Activated CD4-positive, alpha-beta T cell treated with anti-CD3 and anti-CD28 coated beads for 1 hour (primary cell): ENCODE data around the gene IFT20.
"Not testable (repeated sequence)": the region's sequence is repeated elsewhere in the genome, so short reads cannot be mapped to it uniquely, and the experiment has no call there.

Experiments used
- DNase-seq: peaks from one replicate; pipeline ENCODE4 v3.0.0-alpha.2; 2020

The IFT20 gene

DNA sequence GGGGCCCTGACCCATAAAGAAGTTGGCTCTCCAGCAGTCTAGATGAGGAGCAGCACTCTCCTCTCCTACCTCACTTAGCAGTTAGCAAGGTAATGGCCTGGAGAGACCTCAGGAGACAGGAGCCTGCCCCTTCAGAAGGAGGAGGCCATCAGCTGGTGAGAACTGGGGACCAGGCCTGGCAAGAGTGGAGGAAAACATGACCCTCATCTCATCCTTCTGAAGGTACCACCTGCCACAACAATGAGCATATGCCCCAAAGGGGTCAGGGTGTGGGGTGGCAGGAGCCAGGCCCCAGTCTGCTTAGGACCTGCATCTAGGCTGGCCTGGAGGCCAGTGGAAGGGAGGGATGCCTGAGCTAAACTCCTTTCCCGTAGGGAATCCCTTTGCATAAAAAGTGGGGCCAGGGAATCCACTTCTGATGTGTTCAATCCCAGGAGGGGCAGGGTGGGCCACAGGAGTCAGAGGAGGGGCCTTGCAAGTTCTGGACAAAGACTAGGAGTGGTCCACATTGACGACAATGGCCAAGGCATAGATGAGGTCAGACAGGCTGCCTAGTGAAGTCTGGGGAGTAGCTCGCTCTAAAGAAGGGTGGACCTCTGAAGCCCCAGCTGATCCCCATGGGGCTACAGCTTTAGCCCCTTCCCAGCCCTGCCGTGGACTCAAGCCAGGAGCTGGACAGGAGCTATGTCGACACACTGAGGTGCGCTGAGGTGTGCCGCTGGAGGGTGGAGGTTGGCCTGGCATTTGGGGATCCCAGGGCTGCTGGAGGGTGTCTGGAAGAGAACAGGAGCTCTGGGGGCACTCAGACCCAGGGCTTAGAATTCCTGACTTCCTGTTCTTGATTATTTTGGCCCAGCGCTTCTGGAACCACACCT, 28.7 kb upstream of the IFT20 start:
- no peak for DNase-seq

DNA sequence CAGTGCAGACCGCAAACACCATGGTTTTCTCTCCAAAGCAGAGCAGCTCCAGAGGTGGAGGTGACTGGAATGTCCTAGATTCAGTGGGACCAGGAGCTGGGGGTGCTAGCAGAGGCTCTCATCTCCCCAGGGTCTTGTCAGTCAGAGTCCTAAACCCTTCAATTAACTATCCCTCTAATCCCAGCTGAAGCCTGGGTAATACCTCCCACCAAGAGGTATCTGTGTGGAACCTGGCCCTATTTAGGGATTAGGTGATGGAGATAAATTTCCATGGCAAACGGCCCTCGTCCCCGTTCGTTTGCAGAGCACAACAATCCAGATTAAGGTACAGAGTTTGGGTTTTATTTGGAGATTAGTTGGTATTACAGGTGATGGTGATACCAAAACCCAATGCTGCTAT, 27.9 kb upstream of the IFT20 start:
- DNase-seq = no peak

DNA sequence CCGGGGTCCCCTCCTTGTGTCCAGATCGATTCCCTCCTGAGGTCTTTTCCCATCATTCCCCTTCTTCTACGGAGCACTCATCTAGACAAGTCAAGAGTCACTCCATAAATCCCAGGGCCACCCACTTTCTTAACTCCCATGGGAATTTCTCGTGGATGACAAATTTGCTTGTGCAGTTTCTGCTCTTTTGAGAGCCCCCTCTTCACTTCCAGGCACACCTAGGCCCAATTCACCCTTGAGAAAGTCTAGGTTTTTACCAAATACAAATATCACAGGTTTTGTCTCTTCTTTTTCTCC, 22.6 kb upstream of the IFT20 start:
- DNase-seq = no peak

DNA sequence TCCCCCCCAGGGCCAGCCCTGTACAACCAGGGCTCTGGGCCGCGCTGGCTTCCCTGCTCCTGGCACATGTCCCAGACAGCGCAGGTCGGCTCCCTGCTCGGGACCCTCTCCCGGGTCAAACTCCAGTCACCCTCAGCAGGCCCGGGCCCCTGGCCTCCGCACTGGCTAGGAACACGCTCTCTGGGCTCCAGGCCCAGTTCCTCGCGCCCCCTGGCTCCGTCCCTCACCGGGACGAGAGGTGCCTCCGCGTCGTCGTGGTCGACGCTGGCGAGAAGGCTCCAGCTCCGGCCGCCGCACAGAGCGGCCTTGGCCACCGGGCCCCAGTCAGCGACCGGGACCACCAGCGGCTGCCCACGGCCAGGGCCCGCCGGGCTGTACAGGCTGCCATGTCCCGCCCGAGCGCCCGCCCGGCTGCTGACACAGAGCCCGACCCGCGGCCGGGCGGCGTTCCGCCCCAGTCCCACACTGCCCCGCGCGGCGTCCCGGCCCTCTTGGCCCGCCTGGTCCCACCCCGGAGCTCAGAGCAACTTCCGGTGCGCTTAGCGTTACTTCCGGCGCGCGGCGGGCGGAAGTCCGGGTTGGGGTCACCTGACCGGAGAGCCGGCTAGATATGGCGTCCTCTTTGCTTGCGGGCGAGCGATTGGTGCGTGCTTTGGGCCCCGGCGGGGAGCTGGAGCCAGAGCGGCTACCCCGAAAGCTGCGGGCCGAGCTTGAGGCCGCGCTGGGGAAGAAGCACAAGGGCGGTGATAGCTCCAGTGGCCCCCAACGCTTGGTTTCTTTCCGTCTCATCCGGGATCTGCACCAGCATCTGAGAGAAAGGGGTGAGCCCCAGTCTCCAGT, 22.0 kb upstream of the IFT20 start, which contains the start of gene POLDIP2:
Gene POLDIP2 (minus strand): TSS at position 467 of the 840 bp plus-strand sequence. CDS start 79 bp downstream, at position 388.
- peak; percentile 94 for DNase-seq

DNA sequence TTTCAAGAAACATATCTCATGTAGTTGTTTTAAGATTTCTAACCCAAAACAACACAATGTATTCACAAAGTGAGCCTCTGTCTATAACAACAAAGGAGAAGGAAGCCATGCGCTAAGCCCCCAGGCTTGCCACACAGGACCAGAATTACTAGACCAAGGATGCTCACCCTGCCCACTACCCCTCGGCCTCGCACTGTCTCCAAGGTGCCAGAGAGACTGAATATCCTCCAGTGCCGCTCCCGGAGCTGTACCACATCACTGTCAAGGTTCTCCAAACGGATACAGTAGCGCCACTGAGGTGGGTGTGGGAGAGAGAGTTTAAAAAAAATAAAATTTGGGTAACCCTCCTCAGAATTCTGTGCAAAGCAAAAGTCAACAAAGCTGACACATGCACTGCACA, 15.0 kb upstream of the IFT20 start:
- no peak for DNase-seq

DNA sequence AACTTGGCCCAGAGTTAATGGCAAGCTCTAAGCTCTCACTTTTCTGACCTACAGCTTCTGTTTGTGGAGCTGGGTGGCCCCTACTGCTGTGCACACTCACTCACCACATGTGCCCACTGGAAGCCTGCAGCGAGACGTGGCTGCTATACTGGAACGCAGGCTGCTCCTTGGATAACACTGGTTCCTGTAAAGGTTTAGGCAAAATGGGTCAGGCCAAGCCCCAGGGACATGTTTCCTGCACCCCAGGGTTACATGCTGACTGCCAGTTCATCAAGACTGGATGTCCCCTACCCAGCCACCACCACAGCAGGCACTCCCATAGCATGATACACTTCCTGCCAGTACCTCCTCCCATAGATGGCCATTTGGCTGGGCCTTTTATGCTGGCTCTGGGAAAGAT, 13.7 kb upstream of the IFT20 start:
- no peak for DNase-seq

DNA sequence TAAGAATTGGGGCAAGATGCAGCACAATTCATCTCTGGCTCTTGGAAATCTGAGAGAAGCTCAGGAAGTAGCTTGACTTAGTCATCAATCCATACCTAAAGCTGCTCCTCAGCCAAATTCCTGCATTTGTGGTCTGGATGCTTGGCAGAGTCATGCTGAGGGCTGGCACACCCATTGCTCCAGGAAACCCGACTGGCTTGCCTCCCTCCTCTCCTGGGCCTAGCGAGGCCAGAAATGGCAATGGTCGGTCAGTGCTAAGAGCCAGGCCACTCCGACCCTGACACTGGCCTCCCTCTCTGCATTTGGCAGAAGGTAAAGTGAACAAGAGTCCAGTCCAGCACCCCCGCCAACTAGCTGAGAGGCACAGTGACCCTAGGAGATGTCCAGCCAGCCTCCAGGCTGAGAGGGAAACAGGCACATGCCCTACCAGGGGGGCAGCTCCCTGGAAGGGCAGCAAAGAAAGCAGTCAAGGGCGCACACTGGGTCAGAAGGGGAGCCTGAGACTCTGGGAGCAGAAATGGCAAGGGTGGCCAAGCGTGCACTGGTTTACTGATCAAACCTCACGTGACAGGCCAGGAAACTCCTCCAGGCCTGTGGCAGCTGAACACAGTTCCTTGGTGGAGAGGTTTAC, 12.1 kb upstream of the IFT20 start:
- no peak for DNase-seq

DNA sequence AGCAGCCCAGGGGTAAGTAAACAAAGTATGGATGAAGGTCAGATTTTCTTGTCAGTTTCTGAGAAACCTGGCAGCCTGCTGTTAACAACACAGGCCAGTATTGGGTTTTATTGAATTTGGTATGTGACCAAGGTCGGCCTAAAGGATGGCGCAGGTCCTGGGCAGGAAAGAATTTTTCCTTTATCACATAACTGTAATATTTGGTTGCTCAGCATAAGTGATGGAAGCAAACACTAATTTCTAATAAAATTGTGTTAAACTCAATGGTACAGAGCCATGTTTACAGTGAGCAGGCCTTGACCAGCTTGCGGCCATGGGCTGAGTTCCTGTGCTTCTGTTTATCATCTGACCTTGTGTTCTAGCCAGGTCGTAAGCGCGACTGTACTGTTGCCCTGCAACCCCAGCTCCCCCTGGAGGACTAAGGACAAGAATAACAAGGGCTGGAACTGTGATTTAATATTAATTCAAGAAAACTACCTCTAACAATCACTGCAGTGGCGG, 11.5 kb upstream of the IFT20 start:
- no peak for DNase-seq

DNA sequence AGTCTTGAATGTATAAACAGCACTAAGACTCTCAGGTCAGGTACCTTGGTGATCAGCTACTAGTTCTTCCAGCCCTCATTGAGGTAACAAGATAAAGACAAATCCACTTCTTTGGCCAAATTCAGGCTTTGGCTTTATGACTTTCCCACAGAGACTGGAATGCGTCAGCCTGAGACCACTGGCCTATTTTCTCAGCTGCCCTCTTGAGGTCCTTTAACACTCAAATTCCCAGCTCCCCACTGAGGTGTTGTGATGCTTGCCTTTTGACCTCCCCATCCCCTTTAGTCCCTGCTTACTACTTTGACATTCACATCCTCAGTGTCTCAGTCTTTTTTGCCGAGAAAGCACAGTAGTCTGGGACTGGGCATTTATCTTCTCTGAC, 10.9 kb upstream of the IFT20 start:
- DNase-seq = no peak

DNA sequence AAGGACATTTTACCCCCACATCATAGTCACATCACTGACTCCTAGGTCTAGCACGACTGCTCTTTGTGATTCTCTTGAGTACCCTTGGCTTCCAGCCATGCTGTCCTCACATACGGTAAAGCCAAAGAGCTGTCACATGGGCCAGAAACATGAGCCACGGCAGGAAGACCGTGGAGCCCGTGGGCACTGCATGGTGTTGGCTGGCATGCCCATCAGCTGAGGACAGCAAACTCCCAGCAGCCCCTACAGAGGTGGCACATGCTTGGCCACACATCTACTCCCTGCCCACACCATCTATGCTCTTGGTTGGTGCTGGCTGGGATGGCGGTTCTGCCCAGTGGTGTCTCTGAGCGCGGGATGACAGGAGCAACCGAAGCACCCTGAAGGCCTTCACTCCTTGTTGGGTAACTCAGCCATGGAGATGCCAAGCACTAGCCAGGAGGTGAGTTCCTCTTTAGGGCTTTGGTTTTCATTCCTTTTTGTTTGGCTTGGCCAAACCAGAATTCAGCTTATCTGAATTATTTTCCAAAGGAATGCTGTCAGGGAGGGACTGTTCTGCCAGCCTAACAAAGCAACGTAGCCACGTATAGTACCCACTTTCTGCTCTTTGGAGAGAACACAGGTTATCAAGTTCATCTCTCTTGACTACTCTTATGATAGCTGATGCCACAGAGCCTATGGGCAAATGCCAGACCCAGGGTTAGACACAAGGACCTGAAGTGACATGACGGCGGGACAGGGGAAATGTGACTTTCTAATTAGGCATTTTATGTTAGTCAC, 10.3 kb upstream of the IFT20 start:
- no peak for DNase-seq

DNA sequence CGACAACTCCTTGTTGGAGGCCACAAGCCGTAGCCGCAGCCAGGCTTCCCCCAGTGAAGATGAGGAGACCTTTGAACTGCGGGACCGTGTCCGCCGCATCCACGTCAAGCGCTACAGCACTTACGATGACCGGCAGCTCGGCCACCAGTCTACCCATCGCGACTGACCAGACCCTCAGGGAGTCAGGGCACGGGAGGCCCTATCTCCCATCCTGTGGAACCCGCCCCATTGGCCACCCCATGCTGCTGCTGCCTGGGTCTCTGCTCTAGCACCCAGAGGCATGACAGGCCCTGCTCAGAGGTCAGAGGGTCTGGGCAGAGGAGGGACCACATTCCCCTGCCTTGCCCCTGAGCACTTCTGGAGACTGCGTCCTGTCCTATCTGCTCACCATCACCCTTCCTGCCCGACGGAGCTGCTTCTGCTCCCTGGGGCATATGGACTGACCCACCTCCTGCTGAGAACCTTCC, 9.2 kb upstream of the IFT20 start:
- DNase-seq = no peak

DNA sequence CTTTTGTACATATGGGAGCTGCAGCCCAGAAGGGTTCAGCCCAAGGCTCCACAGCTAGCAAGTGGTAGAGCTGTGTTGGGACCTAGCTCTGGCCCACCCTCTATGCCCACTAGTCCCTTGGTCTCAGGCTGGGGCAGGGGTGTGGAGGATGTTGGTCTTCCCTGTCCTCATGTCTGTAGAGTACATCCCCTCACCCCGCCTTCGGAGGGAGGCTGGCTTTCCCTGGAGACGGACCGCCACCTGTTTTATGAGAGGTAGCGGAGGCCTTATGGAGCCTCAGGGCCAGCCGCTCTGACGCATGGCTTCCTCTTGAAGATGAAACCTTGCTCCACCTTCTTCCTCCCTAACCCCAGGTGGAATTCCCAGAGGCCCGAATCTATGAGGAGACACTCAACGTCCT, 8.7 kb upstream of the IFT20 start:
- DNase-seq = no peak

DNA sequence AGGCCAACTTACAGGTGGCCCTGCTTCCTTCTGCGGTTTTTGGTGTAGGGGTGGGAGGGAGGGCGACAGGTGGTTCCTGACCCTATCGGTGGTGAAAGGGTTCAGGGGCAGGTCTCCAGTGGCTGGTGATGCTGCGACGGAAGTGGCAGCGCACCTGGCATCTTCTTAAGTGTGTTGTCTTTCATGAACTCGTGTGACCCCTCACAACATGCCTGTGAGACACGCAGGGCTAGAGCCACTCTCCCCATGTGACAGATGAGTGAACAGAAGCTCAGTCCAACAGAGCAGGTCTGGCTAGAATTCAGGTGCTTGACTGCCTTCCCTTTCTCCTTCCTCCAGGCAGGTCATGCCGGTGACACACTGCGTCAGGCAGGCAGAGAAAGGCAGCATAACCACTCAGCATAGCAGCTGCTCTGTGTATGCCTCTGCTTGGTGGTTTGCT, 8.2 kb upstream of the IFT20 start:
- no peak for DNase-seq

DNA sequence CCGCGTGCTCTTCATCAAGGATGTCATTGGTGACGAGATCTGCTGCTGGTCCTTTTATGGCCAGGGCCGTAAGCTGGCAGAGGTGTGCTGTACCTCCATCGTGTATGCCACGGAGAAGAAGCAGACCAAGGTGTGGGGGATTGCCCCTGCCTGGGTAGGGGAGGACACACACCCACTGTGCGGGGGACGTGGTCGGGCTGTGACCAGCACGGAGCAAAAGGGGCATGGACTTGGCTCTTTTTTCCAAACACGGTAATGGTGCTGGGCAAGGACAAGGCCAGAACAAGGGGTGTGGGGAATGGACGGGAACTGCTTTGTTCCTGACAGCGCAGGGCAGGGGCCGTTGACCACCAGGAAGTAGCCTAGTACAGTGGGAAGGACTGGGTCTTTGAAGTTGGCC, 7.0 kb upstream of the IFT20 start:
- DNase-seq = no peak

DNA sequence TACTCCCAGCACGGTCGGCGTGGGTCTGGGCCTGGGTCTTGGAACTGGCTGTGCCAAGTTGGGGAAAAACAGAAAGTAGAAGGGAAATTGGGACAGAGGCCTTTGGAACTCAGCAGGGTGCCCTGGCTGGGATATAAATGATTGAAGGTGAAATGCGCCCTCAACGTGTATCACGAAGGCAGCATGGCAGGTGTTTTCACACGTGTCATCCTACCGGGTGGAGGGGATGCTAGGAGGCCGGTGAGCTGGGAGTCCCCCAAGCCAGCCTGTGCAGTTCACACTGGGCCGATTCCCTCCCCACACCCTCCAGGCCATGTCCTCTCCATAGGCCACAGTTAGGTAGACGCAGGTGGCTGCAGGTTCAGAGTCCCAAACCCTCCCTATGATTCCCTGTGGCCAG, 6.2 kb upstream of the IFT20 start:
- no peak for DNase-seq

DNA sequence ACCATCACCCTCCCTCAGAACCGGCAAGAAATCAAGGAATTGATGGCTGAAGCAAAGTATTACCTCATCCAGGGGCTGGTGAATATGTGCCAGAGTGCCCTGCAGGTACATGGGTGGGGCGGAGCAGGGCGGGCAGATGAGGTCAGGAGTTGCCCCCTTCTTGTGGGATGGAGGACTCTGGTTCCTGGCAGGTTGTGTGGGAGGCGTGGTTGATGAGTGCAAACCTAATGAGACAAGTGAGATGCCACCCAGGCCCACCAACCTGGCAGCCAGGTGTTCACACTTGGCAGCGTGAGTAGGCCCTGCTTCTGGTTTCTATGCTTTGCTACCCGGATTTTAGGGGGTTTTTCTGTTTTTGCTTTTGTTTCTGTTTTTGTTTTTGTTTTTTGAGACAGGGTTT, 5.1 kb upstream of the IFT20 start:
- DNase-seq = no peak

DNA sequence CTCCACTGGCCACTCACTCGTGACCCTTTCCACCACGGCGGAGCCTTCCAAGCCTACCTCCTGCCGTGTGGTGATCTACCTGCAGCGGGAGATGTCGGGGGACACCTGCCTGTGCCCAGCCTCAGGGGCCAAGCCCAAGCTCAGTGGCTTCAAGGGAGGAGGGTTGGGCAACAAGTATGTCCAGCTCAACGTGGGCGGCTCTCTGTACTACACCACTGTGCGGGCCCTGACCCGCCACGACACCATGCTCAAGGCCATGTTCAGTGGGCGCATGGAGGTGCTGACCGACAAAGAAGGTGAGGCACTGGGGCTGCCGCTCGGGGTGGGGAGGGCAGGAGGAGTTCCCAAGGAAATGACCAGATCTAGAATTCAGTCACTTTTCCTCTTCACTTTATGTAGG, 4.2 kb upstream of the IFT20 start:
- no peak for DNase-seq

DNA sequence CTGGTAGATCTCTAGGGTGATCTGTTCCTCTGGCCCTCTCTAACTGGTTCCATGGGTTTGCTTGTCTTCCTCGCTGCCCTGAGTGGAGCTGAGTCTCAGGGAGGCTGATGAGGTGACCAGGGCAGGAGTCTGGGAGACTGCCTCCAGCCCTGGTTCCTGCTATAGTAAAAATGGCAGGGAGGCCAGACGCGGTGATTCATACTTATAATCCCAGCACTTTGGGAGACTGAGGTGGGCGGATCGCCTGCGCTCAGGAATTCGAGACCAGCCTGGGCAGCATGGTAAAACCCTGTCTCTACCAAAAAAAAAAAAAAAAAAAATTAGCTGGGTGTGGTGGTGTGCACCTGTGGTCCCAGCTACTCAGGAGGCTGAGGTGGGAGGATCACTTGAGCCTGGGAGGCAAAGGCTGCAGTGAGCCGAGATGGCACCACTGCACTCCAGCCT, 3.5 kb upstream of the IFT20 start:
- not testable (repeated sequence) for DNase-seq

DNA sequence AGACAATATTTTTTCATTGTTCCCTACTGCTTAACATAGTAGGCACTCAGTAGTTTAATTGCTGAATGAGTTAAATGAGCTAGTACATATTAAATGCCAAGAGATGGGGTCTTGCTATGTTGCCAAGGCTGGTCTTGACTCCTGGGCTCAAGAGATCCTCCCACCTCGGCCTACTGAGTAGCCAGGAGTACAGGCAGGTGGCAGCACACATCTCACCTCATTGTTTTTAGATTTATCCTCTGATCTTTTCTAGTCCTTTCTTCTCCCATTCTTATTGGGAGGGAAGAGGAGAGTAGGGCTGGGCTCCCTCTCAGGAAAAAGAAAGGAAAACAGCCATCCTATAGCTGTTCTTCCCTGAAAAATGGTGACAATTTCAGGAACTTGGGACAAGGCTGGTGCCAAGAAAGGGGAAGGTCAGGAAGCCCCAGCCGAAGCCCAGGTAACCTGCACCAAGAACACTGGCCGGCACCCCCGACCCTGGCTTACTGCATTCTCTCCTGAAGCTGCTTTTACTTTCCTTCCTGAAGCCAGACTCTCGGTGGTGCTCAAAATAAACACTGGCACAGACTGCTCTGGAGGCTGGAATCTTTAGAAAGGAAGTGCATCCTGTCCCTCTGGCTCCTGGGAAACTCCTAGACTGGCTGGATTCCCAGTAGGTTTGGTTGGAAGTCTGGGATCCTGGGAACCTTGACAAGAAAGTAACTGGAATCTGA, 2.9 kb upstream of the IFT20 start:
- no peak for DNase-seq

DNA sequence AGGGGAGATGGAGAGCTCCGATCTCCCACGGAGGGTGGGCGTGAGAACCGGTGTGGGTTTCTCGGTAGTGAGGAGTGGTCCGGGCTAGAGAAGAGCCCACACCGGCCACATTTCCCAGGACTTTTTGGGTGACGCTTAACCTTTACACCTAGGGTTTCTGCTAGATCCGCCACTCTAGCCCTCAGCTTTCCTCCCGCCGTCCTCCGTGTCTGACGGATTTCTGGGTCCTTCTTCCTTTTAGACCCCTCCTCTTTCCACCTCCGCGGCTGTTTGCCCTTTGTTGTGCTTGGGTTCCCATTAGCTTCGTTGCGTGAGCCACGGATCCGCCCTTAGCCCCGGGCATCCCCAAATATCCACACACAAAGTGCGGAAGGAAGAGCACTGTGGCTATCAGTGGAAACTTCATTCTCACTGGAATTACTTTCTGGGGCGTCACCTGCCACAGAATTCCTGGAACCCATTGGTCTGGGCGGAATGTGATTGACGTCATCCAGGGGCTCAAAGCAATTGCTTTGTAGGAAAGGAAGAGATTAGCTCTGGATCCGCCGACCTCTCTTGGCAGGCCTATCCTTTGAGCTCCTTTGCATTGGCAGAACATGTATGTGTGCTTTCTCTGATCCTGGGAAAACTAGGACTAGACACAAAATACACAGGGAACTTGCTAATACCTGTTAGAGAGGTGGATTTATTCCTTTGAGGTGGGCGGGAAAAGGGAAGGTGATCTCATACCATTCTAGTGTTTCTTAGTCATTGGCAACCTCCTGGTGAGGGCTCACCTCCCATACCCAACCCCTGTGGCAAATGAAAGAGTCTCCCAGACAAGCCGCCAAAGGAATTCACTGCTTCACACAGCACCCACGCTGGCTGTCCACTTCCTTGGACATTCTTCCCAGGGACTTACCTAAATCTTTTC, 943 bp upstream of the IFT20 start:
- no peak for DNase-seq
